ENCODE measurements around the gene DCN. TPM values are rescaled to one million over a fixed set of nuclear protein-coding genes. Genes with fewer than 3 reads are reported as not detected.
A peak's percentile ranks its signal among the peaks of the same experiment; 100 is the strongest.

DCN gene
- total and polyA plus RNA-seq, 2 experiments from 2014 or later = 0.92 to 5.0 TPM

DNA sequence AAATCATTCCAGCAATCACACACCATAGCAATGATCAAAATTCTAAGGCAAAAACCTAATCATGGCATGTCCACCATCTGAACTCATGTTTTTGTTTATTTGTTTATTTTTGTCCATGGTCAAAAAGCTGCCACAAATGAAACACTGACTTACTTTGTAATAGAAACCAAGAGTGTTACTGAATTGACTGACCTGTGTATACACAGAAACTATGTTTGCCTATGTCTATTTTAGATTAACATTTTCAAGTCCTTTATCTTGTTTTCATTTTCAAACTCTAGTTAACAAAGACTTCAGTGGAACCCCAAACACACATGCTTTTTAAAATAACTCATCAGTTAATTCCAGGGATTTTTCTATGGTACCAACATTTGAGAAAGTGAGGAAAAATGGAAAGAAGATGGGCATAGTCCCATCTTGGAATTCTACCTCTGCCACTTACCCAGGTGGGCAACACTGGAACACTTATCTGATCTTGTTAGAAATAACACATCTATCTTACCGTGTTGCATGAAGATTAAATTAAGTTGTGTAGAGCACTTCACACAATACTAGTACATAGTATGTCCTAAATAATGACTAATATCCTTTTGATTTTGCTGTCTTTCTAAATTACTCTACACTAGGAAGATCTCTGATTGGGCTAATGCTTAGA is 77.7 kb downstream of the DCN start:
- no peaks in the 10 kb centered on the region for H3K27me3 ChIP-seq
- TF ChIP-seq, protein P1, sequence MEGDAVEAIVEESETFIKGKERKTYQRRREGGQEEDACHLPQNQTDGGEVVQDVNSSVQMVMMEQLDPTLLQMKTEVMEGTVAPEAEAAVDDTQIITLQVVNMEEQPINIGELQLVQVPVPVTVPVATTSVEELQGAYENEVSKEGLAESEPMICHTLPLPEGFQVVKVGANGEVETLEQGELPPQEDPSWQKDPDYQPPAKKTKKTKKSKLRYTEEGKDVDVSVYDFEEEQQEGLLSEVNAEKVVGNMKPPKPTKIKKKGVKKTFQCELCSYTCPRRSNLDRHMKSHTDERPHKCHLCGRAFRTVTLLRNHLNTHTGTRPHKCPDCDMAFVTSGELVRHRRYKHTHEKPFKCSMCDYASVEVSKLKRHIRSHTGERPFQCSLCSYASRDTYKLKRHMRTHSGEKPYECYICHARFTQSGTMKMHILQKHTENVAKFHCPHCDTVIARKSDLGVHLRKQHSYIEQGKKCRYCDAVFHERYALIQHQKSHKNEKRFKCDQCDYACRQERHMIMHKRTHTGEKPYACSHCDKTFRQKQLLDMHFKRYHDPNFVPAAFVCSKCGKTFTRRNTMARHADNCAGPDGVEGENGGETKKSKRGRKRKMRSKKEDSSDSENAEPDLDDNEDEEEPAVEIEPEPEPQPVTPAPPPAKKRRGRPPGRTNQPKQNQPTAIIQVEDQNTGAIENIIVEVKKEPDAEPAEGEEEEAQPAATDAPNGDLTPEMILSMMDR (IDR thresholded peaks at IDR 0.05; ENCODE audit: low read depth, low read length) = no peak
- H3K27ac ChIP-seq = no peak overlapping the region
- H3K4me3 ChIP-seq = no peak overlapping the region
- DNase-seq (ENCODE audit: low read depth in 1 of 2, low spot score in 1 of 2) = no peak
- no peaks in the 10 kb centered on the region for H3K9me3 ChIP-seq (ENCODE audit: low read depth)
- H3K4me1 ChIP-seq (ENCODE audit: low read depth) = no peaks in the 10 kb centered on the region
- H3K36me3 ChIP-seq = no peaks in the 10 kb centered on the region

DNA sequence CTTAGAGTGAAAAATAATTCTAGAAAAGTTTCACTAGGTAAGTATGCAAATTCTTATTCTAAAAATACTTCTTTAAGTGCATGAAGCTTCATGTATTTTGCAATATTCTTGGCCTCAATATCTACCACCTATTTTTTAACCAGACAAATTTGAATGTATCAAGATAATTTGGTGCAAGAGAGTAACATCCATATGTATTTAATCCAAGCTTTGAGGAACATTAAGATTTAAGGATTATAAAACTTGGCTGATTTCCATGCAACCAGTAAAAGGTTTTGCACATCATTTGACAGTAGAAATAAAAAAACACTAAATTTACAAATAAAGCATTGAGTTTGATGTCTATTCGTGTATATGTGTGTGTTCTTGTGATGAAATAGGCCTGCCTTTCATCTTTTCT is 79.0 kb downstream of the DCN start:
- Histone ChIP-seq H3K4me3 (no peak overlapping the region), H3K36me3 (no peaks in the 10 kb centered on the region), H3K27me3 (no peaks in the 10 kb centered on the region), H3K27ac (no peak overlapping the region), H3K4me1 (ENCODE audit: low read depth) (no peaks in the 10 kb centered on the region), H3K9me3 (ENCODE audit: low read depth) (no peaks in the 10 kb centered on the region)
- no peak for DNase-seq (ENCODE audit: low read depth in 1 of 2, low spot score in 1 of 2)
- TF ChIP-seq, protein P1 (IDR thresholded peaks at IDR 0.05; ENCODE audit: low read depth, low read length) = no peak

DNA sequence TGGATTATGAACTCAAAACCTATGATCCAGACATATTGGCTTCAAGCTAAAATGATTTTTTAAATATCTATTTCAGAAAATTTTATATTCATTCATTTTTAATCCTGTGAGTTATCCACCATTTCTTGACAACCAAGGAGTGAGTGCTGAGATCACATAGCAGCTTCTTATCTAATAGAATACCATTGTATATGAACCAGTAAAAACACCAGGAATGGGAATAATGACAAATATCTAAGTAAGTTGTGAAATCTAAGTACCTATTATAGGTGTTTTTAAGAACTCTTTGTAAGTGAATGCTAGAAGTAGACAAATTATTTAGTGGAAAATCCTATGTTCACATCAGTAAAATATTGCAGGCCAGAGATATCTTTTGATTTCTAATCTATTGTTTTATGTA is 79.5 kb downstream of the DCN start:
- Histone ChIP-seq H3K27me3 (no peaks in the 10 kb centered on the region), H3K27ac (no peak overlapping the region), H3K36me3 (no peaks in the 10 kb centered on the region), H3K4me3 (no peak overlapping the region), H3K4me1 (ENCODE audit: low read depth) (no peaks in the 10 kb centered on the region), H3K9me3 (ENCODE audit: low read depth) (no peaks in the 10 kb centered on the region)
- TF ChIP-seq, protein P1 (IDR thresholded peaks at IDR 0.05; ENCODE audit: low read depth, low read length) = no peak
- DNase-seq (ENCODE audit: low read depth in 1 of 2, low spot score in 1 of 2) = no peak

DNA sequence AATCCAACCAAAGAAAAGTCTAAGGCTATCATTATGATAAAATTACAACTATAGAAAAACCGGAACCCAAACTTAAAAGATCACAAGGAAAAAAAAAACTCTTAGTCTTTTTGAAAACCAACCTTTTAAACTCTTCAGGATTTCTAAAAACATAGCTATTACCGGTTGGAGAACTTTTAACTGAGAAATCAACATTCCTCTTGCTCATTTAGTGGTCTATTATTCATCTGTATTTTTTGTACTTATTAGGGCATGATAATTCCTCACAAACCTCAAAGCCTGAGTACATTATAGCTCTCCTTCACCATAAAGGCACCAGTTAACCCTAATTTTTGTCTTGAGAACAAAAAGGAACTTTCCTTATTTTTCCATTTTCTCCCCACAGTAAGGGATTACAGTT is 81.7 kb downstream of the DCN start:
- TF ChIP-seq, protein P1 (IDR thresholded peaks at IDR 0.05; ENCODE audit: low read depth, low read length) = no peak
- DNase-seq (ENCODE audit: low read depth in 1 of 2, low spot score in 1 of 2) = peak in 1 of 2 donors; percentile 39
- Histone ChIP-seq H3K4me1 (ENCODE audit: low read depth) (no peaks in the 10 kb centered on the region), H3K36me3 (no peaks in the 10 kb centered on the region), H3K27ac (no peak overlapping the region), H3K9me3 (ENCODE audit: low read depth) (no peaks in the 10 kb centered on the region), H3K27me3 (no peaks in the 10 kb centered on the region), H3K4me3 (no peak overlapping the region)

DNA sequence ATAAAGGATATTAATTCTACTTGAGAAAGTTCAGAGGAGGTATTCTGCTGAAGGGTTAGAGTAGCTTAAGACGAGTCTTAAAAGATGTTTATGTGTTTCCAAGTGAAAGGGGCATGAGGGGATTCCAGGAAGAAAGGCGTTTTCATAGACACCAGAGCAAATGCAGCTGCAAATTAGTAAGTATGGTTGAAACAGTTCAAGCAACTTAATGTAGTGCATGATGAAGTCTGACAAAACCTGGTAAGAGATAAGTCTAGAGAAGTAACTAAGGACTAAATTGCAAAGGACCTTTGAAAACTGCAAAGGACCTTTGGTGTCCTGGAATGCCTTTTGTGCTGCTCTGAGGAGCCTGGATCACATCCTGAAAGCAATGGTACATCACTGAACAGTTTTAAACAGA is 82.8 kb downstream of the DCN start:
- TF ChIP-seq, protein P1 (IDR thresholded peaks at IDR 0.05; ENCODE audit: low read depth, low read length) = no peak
- no peaks in the 10 kb centered on the region for H3K36me3 ChIP-seq
- H3K27me3 ChIP-seq = no peaks in the 10 kb centered on the region
- H3K4me3 ChIP-seq = no peak overlapping the region
- H3K27ac ChIP-seq = no peak overlapping the region
- no peak for DNase-seq (ENCODE audit: low read depth in 1 of 2, low spot score in 1 of 2)
- H3K9me3 ChIP-seq (ENCODE audit: low read depth) = no peaks in the 10 kb centered on the region
- no peaks in the 10 kb centered on the region for H3K4me1 ChIP-seq (ENCODE audit: low read depth)
